ENCODE results near the gene CLTC. TPM values are rescaled to one million over a fixed set of nuclear protein-coding genes. Genes with fewer than 3 reads are reported as not detected.

The CLTC gene
- total RNA-seq, 2 experiments from 2014 or later: 81.5 to 89.9 TPM

DNA sequence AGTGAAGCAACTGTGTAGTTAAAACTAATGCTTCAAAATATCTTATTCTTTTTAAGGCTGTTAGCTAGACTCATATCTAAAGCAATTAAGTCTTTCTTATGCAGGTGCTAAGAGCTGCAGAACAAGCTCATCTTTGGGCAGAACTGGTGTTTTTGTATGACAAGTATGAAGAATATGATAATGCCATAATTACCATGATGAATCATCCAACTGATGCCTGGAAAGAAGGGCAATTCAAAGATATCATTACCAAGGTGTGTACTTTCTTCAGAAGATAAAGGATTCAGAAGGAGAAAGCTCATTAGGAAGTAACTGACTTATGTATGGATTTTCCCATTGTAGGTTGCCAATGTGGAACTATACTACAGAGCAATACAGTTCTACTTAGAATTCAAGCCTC, 63.6 kb downstream of the CLTC start:
- DNase-seq: no peak
- Histone ChIP-seq H3K4me1 (ENCODE audit: insufficient read depth, low read length) (no peaks in the 10 kb centered on the region), H3K36me3 (ENCODE audit: insufficient read depth, low read length) (peaks cover 99% of the 10 kb centered on the region), H3K9me3 (ENCODE audit: control insufficient read depth in 1 of 2, insufficient read depth in 1 of 2, low read length in 2 of 2) (no peaks in the 10 kb centered on the region), H3K27ac (ENCODE audit: low read depth in 1 of 2, low read length in 2 of 2) (no peak overlapping the region), H3K27me3 (ENCODE audit: control insufficient read depth in 1 of 2, insufficient read depth in 2 of 2, low read length in 2 of 2) (no peaks in the 10 kb centered on the region), H3K4me3 (ENCODE audit: low read length) (no peak overlapping the region)
- ChIA-PET CTCF (interaction anchor here (1.2 kb wide), 1 partner anchor 9 kb away, joined by 4 read pairs; no protein-coding TSS in a partner anchor), POLR2A (interaction anchor here (1.0 to 1.2 kb wide), 2 partner anchors 9 to 26 kb away, joined by 3 to 4 read pairs; no protein-coding TSS in a partner anchor)
- Mint-ChIP-seq H3K4me1 (ENCODE audit: low read depth) (no peaks in the 10 kb centered on the region), H3K36me3 (ENCODE audit: low read depth) (peaks cover 95% of the 10 kb centered on the region), H3K27ac (no peak overlapping the region), H3K9me3 (no peaks in the 10 kb centered on the region), H3K27me3 (no peaks in the 10 kb centered on the region), H3K4me3 (no peak overlapping the region)
- ATAC-seq (ENCODE audit: poor library complexity): no peak
- TF ChIP-seq, protein P1, sequence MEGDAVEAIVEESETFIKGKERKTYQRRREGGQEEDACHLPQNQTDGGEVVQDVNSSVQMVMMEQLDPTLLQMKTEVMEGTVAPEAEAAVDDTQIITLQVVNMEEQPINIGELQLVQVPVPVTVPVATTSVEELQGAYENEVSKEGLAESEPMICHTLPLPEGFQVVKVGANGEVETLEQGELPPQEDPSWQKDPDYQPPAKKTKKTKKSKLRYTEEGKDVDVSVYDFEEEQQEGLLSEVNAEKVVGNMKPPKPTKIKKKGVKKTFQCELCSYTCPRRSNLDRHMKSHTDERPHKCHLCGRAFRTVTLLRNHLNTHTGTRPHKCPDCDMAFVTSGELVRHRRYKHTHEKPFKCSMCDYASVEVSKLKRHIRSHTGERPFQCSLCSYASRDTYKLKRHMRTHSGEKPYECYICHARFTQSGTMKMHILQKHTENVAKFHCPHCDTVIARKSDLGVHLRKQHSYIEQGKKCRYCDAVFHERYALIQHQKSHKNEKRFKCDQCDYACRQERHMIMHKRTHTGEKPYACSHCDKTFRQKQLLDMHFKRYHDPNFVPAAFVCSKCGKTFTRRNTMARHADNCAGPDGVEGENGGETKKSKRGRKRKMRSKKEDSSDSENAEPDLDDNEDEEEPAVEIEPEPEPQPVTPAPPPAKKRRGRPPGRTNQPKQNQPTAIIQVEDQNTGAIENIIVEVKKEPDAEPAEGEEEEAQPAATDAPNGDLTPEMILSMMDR (IDR thresholded peaks at IDR 0.05): no peak
- intact Hi-C loops (cut with DNase I, micrococcal nuclease): no loop called here

DNA sequence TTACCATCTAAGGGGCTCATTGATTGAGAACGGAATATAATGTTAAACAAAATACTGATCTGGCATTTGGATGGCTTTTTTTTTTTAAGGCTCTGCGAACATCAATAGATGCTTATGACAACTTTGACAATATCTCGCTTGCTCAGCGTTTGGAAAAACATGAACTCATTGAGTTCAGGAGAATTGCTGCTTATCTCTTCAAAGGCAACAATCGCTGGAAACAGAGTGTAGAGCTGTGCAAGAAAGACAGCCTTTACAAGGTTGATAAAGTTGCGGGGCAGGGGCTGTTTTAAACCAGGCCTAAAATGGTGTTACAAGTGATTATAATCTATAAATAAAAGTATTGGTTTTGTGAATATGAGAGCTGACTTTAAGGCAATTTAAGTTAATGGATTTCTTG, 65.3 kb downstream of the CLTC start:
- Histone ChIP-seq H3K27me3 (ENCODE audit: control insufficient read depth in 1 of 2, insufficient read depth in 2 of 2, low read length in 2 of 2) (no peaks in the 10 kb centered on the region), H3K4me3 (ENCODE audit: low read length) (no peak overlapping the region), H3K9me3 (ENCODE audit: control insufficient read depth in 1 of 2, insufficient read depth in 1 of 2, low read length in 2 of 2) (no peaks in the 10 kb centered on the region), H3K4me1 (ENCODE audit: insufficient read depth, low read length) (no peaks in the 10 kb centered on the region), H3K27ac (ENCODE audit: low read depth in 1 of 2, low read length in 2 of 2) (no peak overlapping the region), H3K36me3 (ENCODE audit: insufficient read depth, low read length) (peaks cover 90% of the 10 kb centered on the region)
- TF ChIP-seq, protein P1 (IDR thresholded peaks at IDR 0.05): no peak
- peaks cover 95% of the 10 kb centered on the region for H3K36me3 Mint-ChIP-seq (ENCODE audit: low read depth)
- ChIA-PET CTCF (interaction anchor here (1.6 kb wide), 1 partner anchor 10 kb away, joined by 4 read pairs; no protein-coding TSS in a partner anchor), POLR2A (no interaction called here)
- no peak overlapping the region for H3K27ac Mint-ChIP-seq
- H3K4me3 Mint-ChIP-seq: no peak overlapping the region
- ATAC-seq (ENCODE audit: poor library complexity) (no peak), DNase-seq (no peak)
- H3K4me1 Mint-ChIP-seq (ENCODE audit: low read depth): no peaks in the 10 kb centered on the region
- intact Hi-C loops (cut with DNase I, micrococcal nuclease): no loop called here
- H3K9me3 Mint-ChIP-seq: no peaks in the 10 kb centered on the region
- H3K27me3 Mint-ChIP-seq: no peaks in the 10 kb centered on the region

DNA sequence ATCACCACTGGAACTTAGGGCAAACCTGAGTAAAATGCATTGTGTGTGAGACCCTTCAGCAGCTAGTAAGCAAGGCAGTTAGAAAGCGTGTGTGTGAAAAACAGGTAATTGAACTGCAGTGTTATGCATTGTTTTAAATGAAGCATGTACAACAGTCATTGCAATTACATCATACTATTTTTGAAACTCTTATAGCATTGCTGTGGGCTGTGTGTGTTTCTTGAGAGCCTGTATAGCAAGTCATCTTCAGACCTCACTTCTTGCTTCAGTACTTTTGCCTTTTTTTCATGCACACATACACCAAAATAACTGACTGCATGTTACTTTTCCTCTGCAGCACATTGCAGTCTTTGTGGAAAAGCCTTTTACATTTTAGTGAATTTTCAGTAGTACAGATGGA, 68.3 kb downstream of the CLTC start:
- Histone ChIP-seq H3K4me3 (ENCODE audit: low read length) (no peak overlapping the region), H3K4me1 (ENCODE audit: insufficient read depth, low read length) (no peaks in the 10 kb centered on the region), H3K36me3 (ENCODE audit: insufficient read depth, low read length) (peaks cover 81% of the 10 kb centered on the region), H3K27me3 (ENCODE audit: control insufficient read depth in 1 of 2, insufficient read depth in 2 of 2, low read length in 2 of 2) (no peaks in the 10 kb centered on the region), H3K27ac (ENCODE audit: low read depth in 1 of 2, low read length in 2 of 2) (no peak overlapping the region), H3K9me3 (ENCODE audit: control insufficient read depth in 1 of 2, insufficient read depth in 1 of 2, low read length in 2 of 2) (no peaks in the 10 kb centered on the region)
- Mint-ChIP-seq H3K4me3 (no peak overlapping the region), H3K9me3 (no peaks in the 10 kb centered on the region), H3K36me3 (ENCODE audit: low read depth) (peaks cover 94% of the 10 kb centered on the region), H3K27me3 (no peaks in the 10 kb centered on the region), H3K4me1 (ENCODE audit: low read depth) (no peaks in the 10 kb centered on the region), H3K27ac (peak overlapping the region; percentile 79)
- intact Hi-C loops (cut with DNase I, micrococcal nuclease): no loop called here
- TF ChIP-seq, protein P1 (IDR thresholded peaks at IDR 0.05): no peak
- ChIA-PET POLR2A (interaction anchor here (0.6 to 1.3 kb wide), 3 partner anchors 9 to 581 kb away, joined by 3 read pairs; no protein-coding TSS in a partner anchor), CTCF (interaction anchor here (0.6 to 2.0 kb wide), 2 partner anchors 23 to 250 kb away, joined by 4 to 5 read pairs; no protein-coding TSS in a partner anchor)
- DNase-seq (no peak), ATAC-seq (ENCODE audit: poor library complexity) (no peak)
